HG03060 (cell line): ENCODE results near the gene EEF1AKMT1.
A peak's percentile ranks its signal among the peaks of the same experiment; 100 is the strongest.

Experiments
- ATAC-seq: cut with Tn5 transposase; IDR thresholded peaks from one replicate; pipeline ENCODE4 v1.9.1; 2021; ENCODE audit warnings: low read depth, moderate number of reproducible peaks; ENCODE audit not compliant: unreplicated experiment

Gene EEF1AKMT1

GRCh38 chr13:20773194-20774080, at the start of gene EEF1AKMT1:
EEF1AKMT1 (minus strand) TSS chr13:20773961; CDS start chr13:20757598, 16,363 bp downstream.
- ATAC-seq = peak; percentile 59

- no peak for ATAC-seq
These were observed 49.3 kb upstream of the EEF1AKMT1 start for GRCh38 chr13:20823071-20823470.

- no peak for ATAC-seq
These were observed 48.6 kb upstream of the EEF1AKMT1 start for GRCh38 chr13:20822406-20822805.

- no peak for ATAC-seq
These were observed 46.0 kb upstream of the EEF1AKMT1 start for GRCh38 chr13:20819715-20820114.

GRCh38 chr13:20815464-20815863, 41.7 kb upstream of the EEF1AKMT1 start:
- ATAC-seq = no peak

GRCh38 chr13:20814224-20814910, 40.6 kb upstream of the EEF1AKMT1 start:
- ATAC-seq = no peak

GRCh38 chr13:20812890-20813289, 39.1 kb upstream of the EEF1AKMT1 start:
- ATAC-seq = no peak

GRCh38 chr13:20810808-20811207, 37.0 kb upstream of the EEF1AKMT1 start:
- ATAC-seq = no peak

GRCh38 chr13:20808874-20809273, 35.1 kb upstream of the EEF1AKMT1 start:
- no peak for ATAC-seq

- no peak for ATAC-seq
These were observed 29.6 kb upstream of the EEF1AKMT1 start for GRCh38 chr13:20803180-20803965.

GRCh38 chr13:20801707-20802106, 27.9 kb upstream of the EEF1AKMT1 start:
- ATAC-seq = no peak

GRCh38 chr13:20799726-20800416, 26.1 kb upstream of the EEF1AKMT1 start:
- ATAC-seq = no peak

- ATAC-seq = no peak
These were observed 24.3 kb upstream of the EEF1AKMT1 start for GRCh38 chr13:20798027-20798426.

- no peak for ATAC-seq
These were observed 23.2 kb upstream of the EEF1AKMT1 start for GRCh38 chr13:20796791-20797508.

GRCh38 chr13:20789665-20790064, 15.9 kb upstream of the EEF1AKMT1 start:
- ATAC-seq = no peak

- ATAC-seq = no peak
These were observed 14.6 kb upstream of the EEF1AKMT1 start for GRCh38 chr13:20788312-20788711.

GRCh38 chr13:20787180-20787579, 13.4 kb upstream of the EEF1AKMT1 start:
- ATAC-seq = no peak

- ATAC-seq = no peak
These were observed 8.5 kb upstream of the EEF1AKMT1 start for GRCh38 chr13:20782116-20782708.

GRCh38 chr13:20780317-20780716, 6.6 kb upstream of the EEF1AKMT1 start:
- ATAC-seq = no peak
